Measurements from ENCODE around the gene OR8A1. TPM values are rescaled to one million over a fixed set of nuclear protein-coding genes. Genes with fewer than 3 reads are reported as not detected.

The OR8A1 gene
- total and polyA plus RNA-seq, 2 experiments from 2014 or later: not detected

DNA sequence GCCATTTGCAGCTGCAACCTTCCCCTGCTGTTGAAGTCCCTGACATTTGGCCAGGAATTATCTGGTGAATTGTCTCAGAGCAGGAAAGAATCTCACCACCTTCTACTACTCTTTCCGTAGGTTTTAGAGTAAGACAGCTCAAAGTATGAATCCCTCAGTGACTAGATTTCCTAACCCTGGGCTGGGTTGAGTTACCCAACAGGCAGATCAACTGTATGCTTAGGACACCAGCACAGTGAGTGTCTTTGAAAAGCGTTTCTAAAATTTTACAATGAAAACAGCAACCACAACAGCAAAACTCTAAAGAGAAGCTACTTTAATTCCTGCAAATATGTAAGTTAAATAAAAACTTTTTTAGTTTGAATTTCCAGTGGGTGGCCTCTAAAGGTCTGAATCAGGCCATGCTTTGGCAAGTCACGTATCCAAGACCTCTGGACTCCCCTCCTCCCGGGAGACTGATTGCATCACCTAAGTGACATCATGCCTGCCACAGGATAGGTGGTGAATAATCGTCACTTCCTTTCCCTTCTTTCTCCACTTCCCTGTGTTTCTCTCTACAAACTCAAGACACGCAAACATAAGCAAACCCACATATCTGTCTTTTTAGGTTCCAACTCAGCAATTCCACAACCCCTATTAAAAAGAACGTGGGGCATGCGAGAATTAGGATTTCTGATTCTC lies 34.1 kb upstream of the OR8A1 start:
- H2AFZ ChIP-seq: no peak overlapping the region
- no peaks in the 10 kb centered on the region for H3K9me2 ChIP-seq (ENCODE audit: insufficient read depth)
- in situ Hi-C loops (cut with MboI): no loop called here
- 61% methylated on average over 8 of the region's 8 CpGs for WGBS, 2 experiments (ENCODE audit: low coverage in 1 of 2, low lambda C conversion rate in 2 of 2, missing lambda C conversion rate in 2 of 2)
- no peaks in the 10 kb centered on the region for H3K4me1 ChIP-seq (ENCODE audit: insufficient read depth)
- H3K4me3 ChIP-seq: no peak overlapping the region
- H3K4me2 ChIP-seq (ENCODE audit: unreplicated experiment): no peak overlapping the region
- no peaks in the 10 kb centered on the region for H3F3A ChIP-seq (ENCODE audit: insufficient read depth)
- no peak overlapping the region for H3K27ac ChIP-seq
- H3K79me2 ChIP-seq (ENCODE audit: insufficient read depth): no peaks in the 10 kb centered on the region
- no peaks in the 10 kb centered on the region for H4K20me1 ChIP-seq (ENCODE audit: insufficient read depth)
- no peak overlapping the region for H3K9ac ChIP-seq
- no peak for TF ChIP-seq EZH2phosphoT487 (IDR thresholded peaks at IDR 0.05; ENCODE audit: insufficient read depth, low read depth)
- TF ChIP-seq EZH2 (IDR thresholded peaks at IDR 0.05; ENCODE audit: insufficient read depth, poor library complexity, severe bottlenecking): no peak
- no peaks in the 10 kb centered on the region for H3K36me3 ChIP-seq (ENCODE audit: low read depth)
- no peak for DNase-seq
- no peaks in the 10 kb centered on the region for H3K27me3 ChIP-seq (replicated peaks; ENCODE audit: insufficient read depth)
- no peaks in the 10 kb centered on the region for H3K9me3 ChIP-seq (ENCODE audit: low read depth)

DNA sequence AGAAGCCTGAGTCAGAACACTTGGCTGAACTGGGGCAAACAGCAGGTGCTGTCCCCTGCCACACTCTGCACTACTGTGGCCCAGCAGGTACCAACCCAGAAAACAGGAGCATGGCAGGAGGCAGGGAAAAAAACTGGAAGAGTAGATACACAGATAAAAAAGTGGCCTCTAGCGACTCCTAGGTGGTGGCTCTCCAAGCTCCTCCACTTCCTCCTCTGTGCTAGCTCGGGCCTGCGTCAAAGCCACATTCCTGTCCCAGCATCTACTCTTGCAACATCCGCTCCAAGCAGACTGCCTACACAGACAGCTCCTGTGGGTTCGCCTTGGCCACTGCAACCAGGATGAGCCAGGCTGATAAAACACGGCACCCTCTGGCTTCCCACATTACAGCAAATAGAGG lies 33.3 kb upstream of the OR8A1 start:
- Histone ChIP-seq H3K36me3 (ENCODE audit: low read depth) (no peaks in the 10 kb centered on the region), H3F3A (ENCODE audit: insufficient read depth) (no peaks in the 10 kb centered on the region), H3K9ac (no peak overlapping the region), H3K27ac (no peak overlapping the region), H4K20me1 (ENCODE audit: insufficient read depth) (no peaks in the 10 kb centered on the region), H3K4me2 (ENCODE audit: unreplicated experiment) (no peak overlapping the region), H3K9me3 (ENCODE audit: low read depth) (no peaks in the 10 kb centered on the region), H2AFZ (no peak overlapping the region), H3K27me3 (replicated peaks; ENCODE audit: insufficient read depth) (no peaks in the 10 kb centered on the region), H3K79me2 (ENCODE audit: insufficient read depth) (no peaks in the 10 kb centered on the region), H3K4me3 (no peak overlapping the region), H3K9me2 (ENCODE audit: insufficient read depth) (no peaks in the 10 kb centered on the region), H3K4me1 (ENCODE audit: insufficient read depth) (no peaks in the 10 kb centered on the region)
- 19 to 22% methylated on average over 6 of the region's 6 CpGs for WGBS, 2 experiments (ENCODE audit: low coverage in 1 of 2, low lambda C conversion rate in 2 of 2, missing lambda C conversion rate in 2 of 2)
- in situ Hi-C loops (cut with MboI): no loop called here
- TF ChIP-seq EZH2 (IDR thresholded peaks at IDR 0.05; ENCODE audit: insufficient read depth, poor library complexity, severe bottlenecking) (no peak), EZH2phosphoT487 (IDR thresholded peaks at IDR 0.05; ENCODE audit: insufficient read depth, low read depth) (no peak)
- peak; percentile 38 for DNase-seq

DNA sequence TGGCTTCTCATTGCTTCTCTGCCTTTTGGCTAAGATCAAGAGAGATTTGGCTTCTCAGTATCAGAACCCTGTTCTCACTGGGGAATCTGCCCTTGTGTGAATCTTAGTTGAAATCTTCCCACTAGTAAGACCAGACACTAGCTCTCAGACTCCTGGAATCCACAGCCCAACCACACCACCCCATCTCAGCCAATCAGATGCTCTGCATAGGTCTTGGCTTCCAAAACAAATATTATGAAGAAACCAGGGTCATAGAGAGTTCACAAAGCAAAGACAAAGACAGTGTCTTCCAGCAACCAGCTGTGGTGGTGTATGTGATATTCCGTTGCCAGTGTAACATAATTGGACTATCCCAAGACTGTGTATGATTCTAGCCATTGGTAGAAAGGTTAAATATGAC lies 31.8 kb upstream of the OR8A1 start:
- no peaks in the 10 kb centered on the region for H3K27me3 ChIP-seq (replicated peaks; ENCODE audit: insufficient read depth)
- in situ Hi-C loops (cut with MboI): no loop called here
- H3K4me3 ChIP-seq: no peak overlapping the region
- no peaks in the 10 kb centered on the region for H3K36me3 ChIP-seq (ENCODE audit: low read depth)
- no peak overlapping the region for H2AFZ ChIP-seq
- H3K9ac ChIP-seq: no peak overlapping the region
- H3K79me2 ChIP-seq (ENCODE audit: insufficient read depth): no peaks in the 10 kb centered on the region
- WGBS, 2 experiments (ENCODE audit: low coverage in 1 of 2, low lambda C conversion rate in 2 of 2, missing lambda C conversion rate in 2 of 2): 35 to 50% methylated on average over 1 of the region's 1 CpG
- no peak overlapping the region for H3K4me2 ChIP-seq (ENCODE audit: unreplicated experiment)
- no peaks in the 10 kb centered on the region for H4K20me1 ChIP-seq (ENCODE audit: insufficient read depth)
- H3K9me2 ChIP-seq (ENCODE audit: insufficient read depth): no peaks in the 10 kb centered on the region
- H3K9me3 ChIP-seq (ENCODE audit: low read depth): no peaks in the 10 kb centered on the region
- H3F3A ChIP-seq (ENCODE audit: insufficient read depth): no peaks in the 10 kb centered on the region
- TF ChIP-seq EZH2phosphoT487 (IDR thresholded peaks at IDR 0.05; ENCODE audit: insufficient read depth, low read depth) (no peak), EZH2 (IDR thresholded peaks at IDR 0.05; ENCODE audit: insufficient read depth, poor library complexity, severe bottlenecking) (no peak)
- DNase-seq: peak; percentile 16
- no peak overlapping the region for H3K27ac ChIP-seq
- no peaks in the 10 kb centered on the region for H3K4me1 ChIP-seq (ENCODE audit: insufficient read depth)

DNA sequence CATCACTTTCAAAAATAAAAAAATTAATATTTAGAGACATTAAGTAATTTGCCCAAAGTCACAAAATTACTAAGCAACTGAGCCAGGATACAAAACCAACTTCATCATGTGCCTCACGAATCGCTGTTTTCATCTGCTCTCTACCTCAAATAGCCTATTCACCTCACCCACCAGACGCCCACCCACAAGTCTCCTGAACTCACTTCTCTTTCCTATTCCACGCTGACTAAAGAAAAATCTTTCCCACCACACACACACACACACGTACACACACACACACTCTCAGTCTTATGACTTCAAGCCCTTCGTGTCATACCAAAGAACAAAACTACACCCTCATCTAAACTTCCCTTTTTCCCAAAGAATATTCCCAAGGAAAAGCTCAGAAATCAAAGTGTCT lies 28.6 kb upstream of the OR8A1 start:
- Histone ChIP-seq H2AFZ (no peak overlapping the region), H3K4me1 (ENCODE audit: insufficient read depth) (no peaks in the 10 kb centered on the region), H3K4me2 (ENCODE audit: unreplicated experiment) (no peak overlapping the region), H3K36me3 (ENCODE audit: low read depth) (no peaks in the 10 kb centered on the region), H3F3A (ENCODE audit: insufficient read depth) (no peaks in the 10 kb centered on the region), H3K4me3 (no peak overlapping the region), H3K27ac (no peak overlapping the region), H3K9me3 (ENCODE audit: low read depth) (no peaks in the 10 kb centered on the region), H4K20me1 (ENCODE audit: insufficient read depth) (no peaks in the 10 kb centered on the region), H3K9me2 (ENCODE audit: insufficient read depth) (no peaks in the 10 kb centered on the region), H3K27me3 (replicated peaks; ENCODE audit: insufficient read depth) (no peaks in the 10 kb centered on the region), H3K79me2 (ENCODE audit: insufficient read depth) (no peaks in the 10 kb centered on the region), H3K9ac (no peak overlapping the region)
- whole genome bisulfite sequencing, 2 experiments (ENCODE audit: low coverage in 1 of 2, low lambda C conversion rate in 2 of 2, missing lambda C conversion rate in 2 of 2): 41 to 47% methylated on average over 6 of the region's 6 CpGs
- DNase-seq: no peak
- TF ChIP-seq EZH2phosphoT487 (IDR thresholded peaks at IDR 0.05; ENCODE audit: insufficient read depth, low read depth) (no peak), EZH2 (IDR thresholded peaks at IDR 0.05; ENCODE audit: insufficient read depth, poor library complexity, severe bottlenecking) (no peak)
- in situ Hi-C loops (cut with MboI): no loop called here

Data from GM23248 (cell line).